ENCODE results near the gene DLL3. TPM values are rescaled to one million over a fixed set of nuclear protein-coding genes. Genes with fewer than 3 reads are reported as not detected.

DLL3 gene
- polyA plus RNA-seq, 10 donors = 0.07 to 0.30 (median 0.15) TPM; not detected in 1

DNA sequence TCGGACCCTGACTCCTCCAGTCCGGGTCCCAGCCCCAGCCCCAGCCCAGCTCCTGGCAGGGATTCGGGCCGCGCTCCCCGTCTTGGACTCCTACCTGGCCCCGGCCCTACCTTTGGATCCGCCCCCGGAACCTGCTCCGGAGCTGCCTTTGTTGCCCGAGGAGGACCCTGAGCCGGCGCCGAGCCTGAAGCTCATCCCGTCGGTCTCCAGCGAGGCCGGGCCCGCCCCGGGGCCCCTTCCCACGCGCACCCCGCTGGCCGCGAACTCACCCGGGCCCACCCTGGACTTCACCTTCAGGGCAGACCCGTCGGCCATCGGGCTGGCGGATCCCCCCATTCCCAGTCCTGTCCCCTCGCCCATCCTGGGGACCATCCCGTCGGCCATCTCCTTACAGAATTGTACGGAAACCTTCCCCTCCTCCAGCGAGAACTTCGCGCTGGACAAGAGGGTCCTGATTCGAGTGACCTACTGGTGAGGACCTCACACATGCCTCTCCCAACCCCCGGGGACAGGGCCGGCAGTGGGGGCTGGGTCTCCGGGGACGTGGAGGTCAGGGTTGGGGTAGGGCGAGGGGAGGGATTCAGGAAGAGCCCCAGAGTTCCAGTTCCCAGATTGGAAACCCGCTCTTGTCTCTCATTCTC lies 16.9 kb downstream of the DLL3 start:
- DNase-seq = peak in 1 of 3 donors; percentile 21

DNA sequence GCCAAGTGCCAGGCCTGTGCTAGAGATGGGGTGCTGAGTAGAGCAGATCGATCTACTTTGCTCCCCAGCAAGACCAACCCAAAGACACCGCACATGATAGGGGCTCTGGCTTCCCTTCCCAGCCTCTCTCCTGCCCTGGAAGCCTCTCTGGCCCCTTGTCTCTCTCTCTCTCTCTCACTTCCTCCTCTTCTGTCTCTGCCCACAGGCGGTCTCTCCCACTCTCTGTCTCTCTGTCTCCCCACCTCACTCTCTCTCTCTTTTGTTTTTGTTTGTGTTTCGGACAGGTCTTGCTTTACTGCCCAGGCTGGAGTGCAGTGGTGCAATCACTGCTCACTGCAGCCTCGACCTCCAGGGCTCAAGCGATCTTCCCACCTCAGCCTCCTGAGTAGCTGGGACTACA lies 17.5 kb downstream of the DLL3 start:
- DNase-seq = no peak

- DNase-seq = no peak
Measured at GRCh38 chr19:39517432-39517831, 18.7 kb downstream of the DLL3 start.

DNA sequence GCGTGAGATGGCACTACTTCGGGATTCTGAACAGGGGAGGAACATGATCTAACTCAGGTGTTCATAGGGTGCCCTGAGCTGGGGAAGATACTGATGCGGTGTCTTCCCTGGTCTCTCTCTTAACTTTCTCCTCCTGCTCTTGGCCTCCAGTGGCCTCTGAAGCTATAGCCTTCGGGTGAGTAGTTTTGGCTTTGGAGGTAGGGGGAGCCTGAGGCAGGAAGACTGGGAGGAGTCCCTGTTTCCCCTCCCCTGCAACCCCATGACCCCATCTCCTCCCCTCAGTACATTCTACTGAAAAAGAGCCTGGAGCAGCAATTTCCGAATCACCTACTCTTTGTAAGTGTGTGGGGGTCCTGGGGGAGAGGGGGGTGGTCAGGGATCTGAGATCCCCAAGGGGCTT lies 19.7 kb downstream of the DLL3 start:
- no peak for DNase-seq

GRCh38 chr19:39518975-39519374 lies 20.2 kb downstream of the DLL3 start:
- DNase-seq = no peak

GRCh38 chr19:39520541-39521484 lies 22.1 kb downstream of the DLL3 start:
- DNase-seq = no peak

DNA sequence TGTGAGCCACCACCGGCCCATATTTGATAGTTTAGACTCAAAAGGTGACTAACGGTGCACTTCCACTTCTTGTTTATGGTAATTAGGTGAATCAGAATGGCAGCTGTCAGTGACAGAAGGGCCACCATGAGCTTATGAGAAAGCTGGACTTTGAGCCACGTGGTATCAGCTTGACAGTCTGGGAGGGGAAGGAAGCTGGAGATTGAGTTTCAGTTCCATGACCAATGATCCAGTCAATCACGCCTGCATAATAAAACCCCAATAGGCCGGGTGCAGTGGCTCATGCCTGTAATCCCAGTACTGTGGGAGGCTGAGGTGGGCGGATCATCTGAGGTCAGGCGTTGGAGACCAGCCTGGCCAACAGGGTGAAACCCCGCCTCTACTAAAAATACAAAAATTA lies 25.7 kb downstream of the DLL3 start:
- no peak for DNase-seq

- no peak for DNase-seq
Measured at GRCh38 chr19:39525205-39525604, 26.5 kb downstream of the DLL3 start.

DNA sequence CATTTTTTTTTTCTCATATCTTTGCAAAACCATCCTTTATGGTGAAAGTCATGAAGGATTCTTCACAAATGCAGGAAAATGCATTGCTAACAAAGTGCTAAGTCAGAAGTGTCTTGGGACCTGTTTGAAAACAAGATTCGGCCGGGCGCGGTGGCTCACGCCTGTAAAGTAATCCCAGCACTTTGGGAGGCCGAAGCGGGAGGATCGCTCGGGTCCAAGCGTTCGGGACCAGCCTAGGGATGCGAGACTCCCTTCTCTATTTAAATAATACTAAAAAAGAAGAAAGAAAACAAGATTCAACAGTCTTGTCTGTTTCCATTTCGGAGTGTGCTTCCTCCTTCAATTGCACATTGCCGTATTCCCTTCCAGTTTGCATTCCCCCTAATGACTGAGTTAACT lies 33.1 kb downstream of the DLL3 start:
- no peak for DNase-seq

DNA sequence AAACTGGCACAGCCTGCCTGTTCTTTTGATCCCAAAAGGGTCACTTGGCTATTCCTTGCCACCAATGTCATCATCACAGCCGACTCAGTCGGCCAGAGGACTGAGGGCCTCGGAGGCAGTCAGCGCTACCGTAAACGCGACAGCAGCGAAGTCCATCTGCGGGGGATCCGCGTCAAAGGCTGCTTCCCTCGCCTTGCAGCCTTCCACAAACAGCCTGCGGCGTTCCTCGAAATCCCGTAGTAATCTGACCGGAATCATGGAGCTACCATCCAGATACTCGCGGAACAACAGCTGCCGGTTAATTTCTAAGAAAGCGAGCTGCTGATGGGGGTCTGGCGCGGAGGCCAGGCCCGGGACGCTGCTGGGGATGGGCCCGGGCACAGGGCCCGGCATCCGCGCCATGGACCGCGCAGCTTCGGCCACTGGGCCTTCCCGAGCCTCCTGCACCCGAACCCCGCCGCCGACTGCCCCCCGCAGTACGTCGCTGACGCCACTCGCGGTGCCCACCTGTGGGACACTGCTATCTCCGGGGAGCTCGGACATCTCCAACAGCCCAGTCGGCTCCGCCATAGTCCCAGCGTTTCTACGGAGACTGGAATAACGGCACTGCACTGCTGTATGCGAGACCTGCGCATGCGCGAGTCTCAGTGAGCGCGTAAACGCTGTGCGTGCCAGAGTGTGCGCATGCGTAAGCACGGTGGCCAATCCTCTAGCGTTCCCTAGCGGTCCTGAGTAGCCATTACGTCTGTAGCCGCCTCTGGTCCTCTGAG lies 33.7 kb downstream of the DLL3 start, which contains the start of gene EID2B:
Gene EID2B (minus strand): TSS at position 620 of the 770 bp plus-strand sequence. CDS start 50 bp downstream, at position 570.
- DNase-seq = peak; percentile 97 to 99 (median 99)

DNA sequence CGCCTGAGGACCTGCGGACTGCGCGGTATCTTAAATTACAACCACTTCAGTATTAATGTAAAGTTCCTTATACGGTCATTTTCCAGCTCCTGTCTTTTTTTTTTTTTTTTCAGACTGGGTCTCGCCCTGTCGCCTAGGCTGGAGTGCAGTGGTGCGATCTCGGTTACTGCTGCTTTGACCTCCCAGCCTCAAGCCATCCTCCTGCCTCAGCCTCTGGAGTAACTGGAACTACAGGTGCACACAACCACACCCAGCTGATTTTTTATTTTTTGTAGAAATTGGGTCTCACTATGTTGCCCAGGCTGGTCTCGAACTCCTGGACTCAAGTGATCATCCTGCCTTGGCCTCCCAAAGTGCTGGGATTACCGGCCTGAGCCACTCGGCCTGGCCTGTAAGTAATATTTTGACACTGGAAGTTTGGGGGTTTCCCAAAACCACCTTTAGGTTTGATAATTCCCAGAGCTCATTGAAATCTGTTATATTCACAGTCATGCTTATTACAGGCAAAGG lies 34.3 kb downstream of the DLL3 start:
- DNase-seq = no peak

- DNase-seq = no peak
Measured at GRCh38 chr19:39533791-39534190, 35.0 kb downstream of the DLL3 start.

GRCh38 chr19:39539165-39539517 lies 40.4 kb downstream of the DLL3 start:
- peak in 1 of 3 donors; percentile 7 for DNase-seq

DNA sequence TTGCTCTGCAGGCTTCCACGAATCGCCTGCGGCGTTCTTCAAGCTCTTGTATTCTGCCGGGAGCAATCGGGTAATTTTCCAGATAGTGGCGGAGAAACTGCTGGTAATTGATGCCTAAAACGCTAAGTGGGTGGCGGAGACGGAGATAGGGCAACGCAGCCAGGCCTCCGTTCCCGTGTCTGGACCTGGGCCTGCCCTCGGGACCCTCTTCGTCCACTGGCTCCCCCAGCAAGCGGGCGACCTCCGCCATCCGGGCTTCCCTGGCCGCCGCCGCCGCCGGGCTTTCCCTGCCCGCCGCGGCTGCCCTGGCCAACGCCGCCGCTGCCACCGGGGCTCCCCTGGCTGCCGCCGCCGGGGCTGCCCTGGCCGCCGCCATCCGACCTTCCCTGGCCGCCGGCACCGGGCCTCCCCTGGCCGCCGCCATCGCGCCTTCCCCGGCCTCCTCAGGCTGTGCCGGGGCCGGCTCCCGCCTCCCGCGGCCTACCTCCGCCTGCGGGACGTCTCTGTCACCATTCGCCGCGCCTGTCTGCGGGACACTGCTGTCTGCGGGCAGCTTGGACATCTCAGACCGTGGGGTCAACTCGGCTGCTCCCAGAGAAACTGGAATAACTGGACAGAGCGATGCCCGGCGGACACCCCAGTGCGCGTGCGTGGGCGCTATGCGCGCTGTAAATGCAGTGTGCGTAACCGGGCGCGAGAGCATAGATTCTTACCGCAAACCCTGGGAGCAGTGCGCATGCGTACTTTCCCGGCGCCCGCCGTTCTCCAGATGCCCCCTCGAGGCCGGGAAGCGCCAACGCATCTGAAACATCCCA lies 41.0 kb downstream of the DLL3 start, which contains the start of gene EID2:
Gene EID2 (minus strand): TSS at position 644 of the 815 bp plus-strand sequence. CDS start 82 bp downstream, at position 562.
- DNase-seq = peak; percentile 94 to 98 (median 98)

- no peak for DNase-seq
Measured at GRCh38 chr19:39540333-39540673, 41.6 kb downstream of the DLL3 start.

DNA sequence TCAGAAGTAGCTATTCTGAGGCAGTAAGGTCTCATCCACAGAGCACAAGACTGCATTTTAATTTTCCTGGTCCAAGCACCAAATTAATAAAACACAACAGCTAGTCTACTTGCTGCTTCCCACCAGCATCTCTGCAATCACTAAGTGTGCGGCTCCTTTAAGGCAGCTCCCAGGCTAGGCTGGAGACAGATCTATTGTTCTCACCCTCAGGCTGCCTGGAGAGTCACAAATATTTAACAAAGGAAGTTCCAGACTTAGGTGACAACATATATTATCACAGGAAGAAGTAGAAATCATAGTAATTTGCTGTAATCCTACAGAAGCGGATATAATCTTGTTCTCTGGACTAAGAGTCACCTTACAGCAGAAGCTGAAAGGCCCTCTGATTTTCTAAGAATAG lies 43.5 kb downstream of the DLL3 start:
- DNase-seq = no peak

GRCh38 chr19:39543477-39543857 lies 44.7 kb downstream of the DLL3 start:
- no peak for DNase-seq

GRCh38 chr19:39544226-39544903 lies 45.6 kb downstream of the DLL3 start:
- DNase-seq = no peak

GRCh38 chr19:39544911-39545310 lies 46.2 kb downstream of the DLL3 start:
- DNase-seq = no peak

- DNase-seq = no peak
Measured at GRCh38 chr19:39546599-39546998, 47.9 kb downstream of the DLL3 start.

GRCh38 chr19:39550197-39550596 lies 51.5 kb downstream of the DLL3 start:
- DNase-seq = no peak

Data from muscle of back (tissue), 11 donors.